Activated naive CD8-positive, alpha-beta T cell treated with anti-CD3 and anti-CD28 coated beads, Interleukin-2, amount 50 U/mL, for 16 hours (primary cell): ENCODE measurements around the gene IL12B.
"Not testable (repeated sequence)": the region's sequence is repeated elsewhere in the genome, so short reads cannot be mapped to it uniquely, and the experiment has no call there.

Source experiments
- DNase-seq: peaks from one replicate; pipeline ENCODE4 v3.0.0-alpha.2; 2020; ENCODE audit warnings: low read depth, low spot score

The IL12B gene

DNA sequence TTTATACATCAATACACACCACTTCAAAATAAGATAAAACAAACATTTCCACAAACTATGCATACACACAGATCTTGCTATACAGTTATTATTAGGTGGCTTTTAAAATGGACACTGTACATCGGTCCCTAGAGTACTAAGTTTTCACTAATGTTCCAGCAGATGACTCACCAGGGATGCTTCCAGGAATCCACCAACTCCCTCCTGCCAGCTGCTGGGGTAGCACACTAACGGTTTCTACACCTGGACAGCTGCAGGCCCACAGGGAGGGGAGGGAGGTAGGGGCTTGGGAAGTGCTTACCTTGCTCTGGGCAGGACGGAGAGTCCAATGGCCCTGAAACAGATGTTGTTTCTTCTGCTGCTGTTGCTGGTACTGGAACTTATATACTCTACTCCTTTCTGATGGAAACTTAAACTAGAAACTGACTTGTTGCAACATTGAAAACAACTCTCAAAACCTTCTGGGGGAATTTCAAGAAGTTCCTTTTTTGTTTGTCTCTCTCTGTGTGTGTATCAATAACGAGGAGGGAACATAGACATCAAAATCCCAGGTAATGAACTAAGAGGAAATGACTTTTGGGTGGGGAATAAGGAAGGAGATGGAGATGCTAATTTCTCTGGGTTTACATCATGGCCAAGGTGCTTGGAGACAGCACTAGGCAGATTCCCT, at the start of gene IL12B:
Gene IL12B, minus strand, starts transcription at position 357 of the 670 bp plus-strand sequence. CDS start 3,705 bp downstream, outside the sequence.
- no peak for DNase-seq

DNA sequence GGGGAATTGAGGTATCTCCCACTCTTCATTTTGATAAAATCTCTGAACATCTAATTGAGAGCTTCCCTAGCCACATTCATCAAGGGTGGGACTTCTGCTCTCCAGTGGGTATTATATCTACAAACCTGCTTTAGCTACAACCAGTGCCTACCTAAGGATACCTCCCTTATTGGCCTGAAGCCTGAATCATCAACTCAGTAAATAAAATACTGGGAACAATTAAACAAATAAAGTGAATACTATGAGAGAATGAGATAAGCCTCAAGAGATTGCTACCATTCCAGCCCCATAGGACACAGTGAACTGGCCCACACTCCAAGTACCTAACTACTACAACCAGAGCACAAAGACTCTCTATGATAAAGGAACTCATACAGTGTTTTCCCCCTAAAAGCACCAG, 47.4 kb upstream of the IL12B start:
- no peak for DNase-seq

DNA sequence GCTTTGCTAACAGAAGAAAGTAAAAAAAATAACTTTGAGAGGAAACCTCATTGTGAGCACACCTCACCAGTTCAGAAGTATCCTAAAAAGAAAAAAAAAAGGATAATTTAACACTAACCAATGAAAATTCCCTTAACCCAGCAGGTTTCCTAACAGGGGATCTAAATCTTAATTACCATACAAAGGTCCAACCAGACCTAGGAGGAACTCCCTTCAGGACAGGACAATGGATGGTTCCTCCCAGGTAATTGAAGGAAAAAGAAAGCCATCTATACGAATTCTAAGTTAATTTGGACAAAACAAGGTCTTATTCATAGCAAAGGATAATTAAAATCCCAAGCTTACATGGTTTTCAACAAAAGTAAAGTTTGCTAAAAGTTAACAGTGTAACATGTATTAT, 37.6 kb upstream of the IL12B start:
- not testable (repeated sequence) for DNase-seq

DNA sequence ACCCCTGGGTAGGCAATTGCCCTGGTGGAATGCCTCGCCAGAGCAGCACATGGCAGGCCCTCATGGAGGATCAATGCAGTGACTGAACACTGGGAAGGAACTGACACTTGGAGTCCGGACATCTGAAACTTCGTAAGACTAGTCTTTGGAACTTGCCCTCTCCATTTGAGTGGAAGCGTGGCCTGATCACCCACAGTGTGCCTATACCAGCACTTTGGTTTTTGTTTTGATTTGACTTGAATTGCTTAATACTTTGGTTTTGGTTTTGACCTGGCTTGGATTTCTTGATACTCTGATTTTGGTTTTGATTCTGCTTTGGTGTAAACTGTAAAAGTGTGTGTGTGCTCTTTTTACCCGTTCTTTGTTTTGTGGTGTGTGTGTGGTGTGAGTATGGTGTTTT, 36.5 kb upstream of the IL12B start:
- not testable (repeated sequence) for DNase-seq

GRCh38 chr5:159362220-159362619, 31.9 kb upstream of the IL12B start:
- no peak for DNase-seq

- DNase-seq: not testable (repeated sequence)
These were observed 29.6 kb upstream of the IL12B start for GRCh38 chr5:159359871-159360270.

GRCh38 chr5:159359408-159359807, 29.1 kb upstream of the IL12B start:
- no peak for DNase-seq

GRCh38 chr5:159353661-159354252, 23.5 kb upstream of the IL12B start:
- DNase-seq: no peak

GRCh38 chr5:159350644-159351043, 20.4 kb upstream of the IL12B start:
- DNase-seq: not testable (repeated sequence)

- not testable (repeated sequence) for DNase-seq
These were observed 19.9 kb upstream of the IL12B start for GRCh38 chr5:159350216-159350615.

- DNase-seq: no peak
These were observed 15.6 kb upstream of the IL12B start for GRCh38 chr5:159345861-159346260.

- DNase-seq: no peak
These were observed 15.0 kb upstream of the IL12B start for GRCh38 chr5:159345336-159345735.

DNA sequence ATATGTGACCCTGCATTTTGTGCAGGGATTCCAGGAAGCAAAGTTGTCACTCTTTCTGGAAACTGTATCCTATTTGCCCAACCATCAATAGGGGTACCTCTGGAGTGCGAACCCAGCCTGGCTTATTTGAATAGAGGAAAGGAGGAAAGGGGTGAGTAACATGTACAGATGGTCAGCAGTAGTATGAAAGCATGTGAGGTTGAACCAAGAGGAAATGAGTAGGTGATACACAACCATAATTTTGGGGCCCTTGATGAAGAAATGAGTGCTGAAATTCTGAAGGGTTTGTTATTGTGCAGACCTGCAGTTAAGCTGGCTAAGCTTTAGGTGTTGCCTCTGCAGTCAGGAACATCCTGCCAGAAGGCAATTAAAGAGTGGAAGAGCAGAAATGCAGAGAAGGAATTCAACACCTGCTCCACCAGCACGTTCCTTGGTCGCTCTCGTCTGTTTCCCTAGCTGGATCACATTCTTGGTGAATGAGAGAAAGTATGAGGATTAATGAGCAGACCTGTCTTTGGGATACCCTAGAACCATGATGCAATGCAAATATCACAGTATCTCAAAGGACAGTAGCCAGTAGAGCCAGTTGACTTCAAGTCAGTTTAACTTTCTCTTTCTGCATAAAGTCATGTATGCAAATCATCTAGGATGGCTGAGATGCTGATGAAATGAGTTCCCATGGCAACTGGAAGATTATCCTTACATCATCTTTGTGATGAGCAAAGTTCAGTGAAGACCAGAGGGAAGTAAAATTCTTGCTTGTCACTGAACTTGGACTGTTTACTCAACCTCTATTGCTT, 13.2 kb upstream of the IL12B start:
- DNase-seq: no peak

GRCh38 chr5:159342840-159343239, 12.6 kb upstream of the IL12B start:
- DNase-seq: no peak

GRCh38 chr5:159341906-159342310, 11.6 kb upstream of the IL12B start:
- DNase-seq: no peak

DNA sequence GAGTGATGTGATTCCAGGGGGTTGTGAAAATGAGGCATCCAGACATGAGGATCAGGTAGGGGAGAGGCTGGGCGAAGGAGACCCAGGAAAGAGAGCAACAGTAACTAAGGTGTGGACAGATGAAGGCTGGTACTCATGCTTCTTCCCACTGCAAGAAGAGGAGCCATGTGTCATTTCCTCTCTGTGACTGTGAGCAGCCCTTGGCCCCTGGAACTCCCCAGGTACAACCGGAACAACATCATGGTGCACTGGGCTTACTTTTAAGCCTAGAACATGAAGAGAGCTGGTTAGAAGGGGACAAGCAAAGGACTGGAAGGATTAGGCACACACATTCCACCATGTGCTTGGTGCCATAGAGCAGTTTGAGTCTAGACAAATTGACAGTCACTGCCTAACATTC, 10.9 kb upstream of the IL12B start:
- no peak for DNase-seq

GRCh38 chr5:159340511-159340910, 10.2 kb upstream of the IL12B start:
- DNase-seq: no peak

DNA sequence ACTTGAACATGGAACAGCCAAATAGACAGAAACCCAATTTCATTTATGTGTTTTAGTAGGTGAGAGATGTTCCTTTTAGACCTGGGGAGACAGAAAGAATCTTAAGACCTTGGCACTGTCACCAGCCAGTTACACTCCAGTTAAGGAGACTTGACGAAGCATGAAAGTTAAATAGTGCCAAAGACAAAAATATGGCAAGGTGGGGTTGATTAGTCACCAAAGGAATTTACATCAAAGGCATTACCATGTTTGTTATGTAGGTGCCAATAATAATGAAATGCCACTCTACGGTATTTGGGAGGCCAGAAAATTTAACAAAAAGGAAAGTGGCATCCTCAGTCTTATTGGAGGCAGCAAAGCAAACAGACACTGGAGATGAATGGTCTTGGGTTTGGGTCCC, 9.2 kb upstream of the IL12B start:
- DNase-seq: no peak

DNA sequence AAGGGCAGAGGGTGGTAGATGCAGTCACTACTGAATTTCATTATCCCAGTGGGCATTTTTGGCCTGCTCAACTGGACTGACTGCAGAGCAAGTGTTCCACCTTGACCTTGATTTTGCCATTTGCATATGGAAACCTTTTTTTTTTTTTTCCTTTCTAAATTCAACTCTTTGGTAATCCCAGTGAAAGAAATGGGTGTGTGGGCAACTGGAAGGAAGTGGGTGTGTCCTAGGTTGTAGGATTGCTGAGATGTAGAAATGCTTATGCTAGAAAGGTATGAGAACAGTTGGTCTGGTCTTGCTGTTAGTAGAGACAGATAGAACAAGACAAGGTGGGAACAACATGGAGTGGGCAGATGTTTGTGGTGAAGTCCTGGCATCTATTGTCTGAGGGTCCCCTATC, 7.8 kb upstream of the IL12B start:
- no peak for DNase-seq

- no peak for DNase-seq
These were observed 7.0 kb upstream of the IL12B start for GRCh38 chr5:159337016-159337955.

DNA sequence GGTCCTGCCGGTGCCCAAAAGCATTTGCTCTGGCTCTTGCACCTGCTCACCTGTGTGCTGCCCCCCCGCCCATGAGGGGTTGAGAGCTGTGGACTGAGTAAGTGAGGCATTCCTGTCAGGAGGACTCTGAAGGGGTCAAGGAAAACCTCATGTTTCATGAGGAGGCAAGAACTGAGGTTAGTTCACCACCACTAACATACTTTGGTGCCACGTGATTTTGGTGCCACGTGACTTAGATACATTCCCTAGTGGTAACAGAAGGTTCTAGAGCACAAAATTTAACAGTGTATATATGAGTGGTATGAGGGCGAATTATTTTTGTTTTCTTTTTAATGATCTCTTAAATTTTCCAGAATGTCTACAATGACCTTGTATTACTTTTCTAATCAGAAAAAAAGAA, 6.3 kb upstream of the IL12B start:
- no peak for DNase-seq

- DNase-seq: no peak
These were observed 3.2 kb upstream of the IL12B start for GRCh38 chr5:159333545-159333925.
